HG03520 (cell line): ENCODE results near the gene TXNL4B.
A peak's percentile ranks its signal among the peaks of the same experiment; 100 is the strongest.

Experiments used
- ATAC-seq: cut with Tn5 transposase; IDR thresholded peaks from one replicate; pipeline ENCODE4 v1.9.1; 2021; ENCODE audit warnings: mild to moderate bottlenecking, moderate library complexity; ENCODE audit not compliant: unreplicated experiment

The TXNL4B gene

GRCh38 chr16:72093448-72094265 lies at the start of gene TXNL4B, which contains the start of gene DHX38:
Gene TXNL4B, minus strand, starts transcription at chr16:72093620. Its CDS starts 2,871 bp downstream, at chr16:72090749.
Gene DHX38, plus strand, starts transcription at chr16:72093847. Its CDS starts 2,311 bp downstream, at chr16:72096158.
- ATAC-seq = peak; percentile 97

GRCh38 chr16:72142476-72142875 lies 49.1 kb upstream of the TXNL4B start:
- no peak for ATAC-seq

GRCh38 chr16:72139908-72140307 lies 46.5 kb upstream of the TXNL4B start:
- no peak for ATAC-seq

- ATAC-seq = no peak
Measured at GRCh38 chr16:72138064-72138572, 44.7 kb upstream of the TXNL4B start.

GRCh38 chr16:72137380-72138063 lies 44.1 kb upstream of the TXNL4B start:
- ATAC-seq = no peak

GRCh38 chr16:72134507-72134906 lies 41.1 kb upstream of the TXNL4B start:
- ATAC-seq = no peak

- no peak for ATAC-seq
Measured at GRCh38 chr16:72132726-72133125, 39.3 kb upstream of the TXNL4B start.

- no peak for ATAC-seq
Measured at GRCh38 chr16:72131036-72131435, 37.6 kb upstream of the TXNL4B start.

GRCh38 chr16:72129976-72130656 lies 36.7 kb upstream of the TXNL4B start:
- no peak for ATAC-seq

- no peak for ATAC-seq
Measured at GRCh38 chr16:72128701-72129100, 35.3 kb upstream of the TXNL4B start.

- no peak for ATAC-seq
Measured at GRCh38 chr16:72126429-72126765, 33.0 kb upstream of the TXNL4B start.

GRCh38 chr16:72125635-72126428 lies 32.4 kb upstream of the TXNL4B start:
- peak; percentile 47 for ATAC-seq

GRCh38 chr16:72124761-72125634 lies 31.6 kb upstream of the TXNL4B start:
- ATAC-seq = no peak

- ATAC-seq = no peak
Measured at GRCh38 chr16:72124148-72124547, 30.7 kb upstream of the TXNL4B start.

GRCh38 chr16:72123426-72123825 lies 30.0 kb upstream of the TXNL4B start:
- ATAC-seq = no peak

- no peak for ATAC-seq
Measured at GRCh38 chr16:72122916-72123315, 29.5 kb upstream of the TXNL4B start.

- ATAC-seq = no peak
Measured at GRCh38 chr16:72122308-72122707, 28.9 kb upstream of the TXNL4B start.

GRCh38 chr16:72120026-72120425 lies 26.6 kb upstream of the TXNL4B start:
- no peak for ATAC-seq

- ATAC-seq = no peak
Measured at GRCh38 chr16:72113616-72113945, 20.2 kb upstream of the TXNL4B start.
